ENCODE data around the gene SCP2.

GRCh38 chr1:53051676-53052075 lies 124.6 kb downstream of the SCP2 start:
- TF ChIP-seq, protein P1, sequence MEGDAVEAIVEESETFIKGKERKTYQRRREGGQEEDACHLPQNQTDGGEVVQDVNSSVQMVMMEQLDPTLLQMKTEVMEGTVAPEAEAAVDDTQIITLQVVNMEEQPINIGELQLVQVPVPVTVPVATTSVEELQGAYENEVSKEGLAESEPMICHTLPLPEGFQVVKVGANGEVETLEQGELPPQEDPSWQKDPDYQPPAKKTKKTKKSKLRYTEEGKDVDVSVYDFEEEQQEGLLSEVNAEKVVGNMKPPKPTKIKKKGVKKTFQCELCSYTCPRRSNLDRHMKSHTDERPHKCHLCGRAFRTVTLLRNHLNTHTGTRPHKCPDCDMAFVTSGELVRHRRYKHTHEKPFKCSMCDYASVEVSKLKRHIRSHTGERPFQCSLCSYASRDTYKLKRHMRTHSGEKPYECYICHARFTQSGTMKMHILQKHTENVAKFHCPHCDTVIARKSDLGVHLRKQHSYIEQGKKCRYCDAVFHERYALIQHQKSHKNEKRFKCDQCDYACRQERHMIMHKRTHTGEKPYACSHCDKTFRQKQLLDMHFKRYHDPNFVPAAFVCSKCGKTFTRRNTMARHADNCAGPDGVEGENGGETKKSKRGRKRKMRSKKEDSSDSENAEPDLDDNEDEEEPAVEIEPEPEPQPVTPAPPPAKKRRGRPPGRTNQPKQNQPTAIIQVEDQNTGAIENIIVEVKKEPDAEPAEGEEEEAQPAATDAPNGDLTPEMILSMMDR (IDR thresholded peaks at IDR 0.05) = no peak
- TF ChIP-seq EP300 (IDR thresholded peaks at IDR 0.05) = no peak
